Measurements from ENCODE around the gene ZNF428. TPM values are rescaled to one million over a fixed set of nuclear protein-coding genes. Genes with fewer than 3 reads are reported as not detected.

ZNF428 gene
- polyA plus RNA-seq, 1 of the 3 experiments (the other 2 are of a cell fraction): 79.5 TPM

DNA sequence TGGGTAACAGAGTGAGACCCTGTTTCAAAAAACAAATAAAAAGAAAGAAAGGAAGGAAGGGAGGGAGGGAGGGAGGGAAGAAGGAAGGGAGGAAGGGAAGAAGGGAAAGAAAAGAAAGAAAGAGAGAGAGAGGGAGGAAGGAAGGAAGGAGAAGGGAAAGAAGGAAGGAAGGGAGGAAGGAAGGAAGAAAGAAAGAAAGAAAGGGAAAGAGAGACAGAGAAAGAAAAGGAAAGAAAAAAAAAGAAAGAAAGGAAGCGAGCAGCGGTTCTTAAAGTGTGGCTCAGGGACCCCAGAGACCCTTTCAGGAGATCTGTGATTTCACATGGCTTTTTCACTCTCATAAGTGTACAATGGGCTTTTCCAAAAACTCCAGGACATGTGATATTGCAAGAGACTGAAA lies 30.1 kb upstream of the ZNF428 start (continued):
- no peak for TF ChIP-seq YY1 (IDR thresholded peaks at IDR 0.05; ENCODE audit: low read depth)
- no peak for TF ChIP-seq FOSL2 (IDR thresholded peaks at IDR 0.05; ENCODE audit: borderline replicate concordance, low read depth)
- no peak for TF ChIP-seq MEF2A (IDR thresholded peaks at IDR 0.05; ENCODE audit: borderline replicate concordance, low read depth)
- TF ChIP-seq SIN3A (IDR thresholded peaks at IDR 0.05; ENCODE audit: borderline replicate concordance, low read depth, low read length): no peak
- no peak for TF ChIP-seq CHD2 (IDR thresholded peaks at IDR 0.05; ENCODE audit: low read length, partially characterized antibody)
- no peak for TF ChIP-seq ELF1 (IDR thresholded peaks at IDR 0.05)
- TF ChIP-seq, protein P1, sequence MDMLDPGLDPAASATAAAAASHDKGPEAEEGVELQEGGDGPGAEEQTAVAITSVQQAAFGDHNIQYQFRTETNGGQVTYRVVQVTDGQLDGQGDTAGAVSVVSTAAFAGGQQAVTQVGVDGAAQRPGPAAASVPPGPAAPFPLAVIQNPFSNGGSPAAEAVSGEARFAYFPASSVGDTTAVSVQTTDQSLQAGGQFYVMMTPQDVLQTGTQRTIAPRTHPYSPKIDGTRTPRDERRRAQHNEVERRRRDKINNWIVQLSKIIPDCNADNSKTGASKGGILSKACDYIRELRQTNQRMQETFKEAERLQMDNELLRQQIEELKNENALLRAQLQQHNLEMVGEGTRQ (IDR thresholded peaks at IDR 0.05; ENCODE audit: borderline replicate concordance, low read depth, low read length): no peak
- no peak for TF ChIP-seq TAF1 (IDR thresholded peaks at IDR 0.05; ENCODE audit: borderline replicate concordance, low read depth, low read length)
- TF ChIP-seq, protein P2, sequence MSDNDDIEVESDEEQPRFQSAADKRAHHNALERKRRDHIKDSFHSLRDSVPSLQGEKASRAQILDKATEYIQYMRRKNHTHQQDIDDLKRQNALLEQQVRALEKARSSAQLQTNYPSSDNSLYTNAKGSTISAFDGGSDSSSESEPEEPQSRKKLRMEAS (IDR thresholded peaks at IDR 0.05; ENCODE audit: low read depth): no peak

DNA sequence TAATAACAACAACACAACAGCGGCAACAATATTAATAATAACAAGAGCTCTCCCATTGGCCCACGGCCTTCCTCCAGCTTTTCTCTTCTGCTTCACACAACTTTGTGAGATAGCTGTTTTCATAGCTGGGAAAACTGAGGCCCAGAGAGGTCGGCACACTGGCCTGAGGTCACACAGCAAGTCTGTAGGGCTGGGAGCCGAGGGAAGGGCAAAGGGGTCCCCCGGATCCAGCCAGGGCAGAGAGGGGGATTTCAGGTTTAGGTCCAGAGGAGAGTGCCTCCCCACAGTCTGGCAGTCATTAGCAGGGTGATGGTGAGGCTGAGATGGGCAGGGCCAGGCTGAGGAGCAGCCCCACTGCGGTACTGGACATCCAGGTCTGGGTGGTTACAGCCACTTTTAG lies 29.2 kb upstream of the ZNF428 start:
- no peaks in the 10 kb centered on the region for H3K9me3 ChIP-seq
- ChIA-PET POLR2A (no interaction called here), CTCF (interaction anchor here (0.7 to 1.5 kb wide), 2 partner anchors 54 to 93 kb away, joined by 3 to 7 read pairs; no protein-coding TSS in a partner anchor)
- H3K4me1 ChIP-seq (ENCODE audit: control insufficient read depth in 1 of 2, insufficient read depth in 2 of 2, low read depth in 1 of 2, low read length in 1 of 2): no peaks in the 10 kb centered on the region
- TF ChIP-seq, protein P1 (IDR thresholded peaks at IDR 0.05; ENCODE audit: borderline replicate concordance, low read depth, low read length): no peak
- TF ChIP-seq SIN3A (IDR thresholded peaks at IDR 0.05; ENCODE audit: borderline replicate concordance, low read depth, low read length) (no peak), GATA2 (CRISPR knock-in tag; IDR thresholded peaks at IDR 0.05) (no peak), RFX5 (IDR thresholded peaks at IDR 0.05; ENCODE audit: low read length) (no peak), NFIC (IDR thresholded peaks at IDR 0.05; ENCODE audit: borderline replicate concordance) (no peak), NRF1 (IDR thresholded peaks at IDR 0.05; ENCODE audit: low read depth, low read length) (no peak), RAD21 (IDR thresholded peaks at IDR 0.05; ENCODE audit: low read length) (no peak), MXI1 (IDR thresholded peaks at IDR 0.05; ENCODE audit: low read depth, low read length) (no peak), CHD2 (IDR thresholded peaks at IDR 0.05; ENCODE audit: low read length, partially characterized antibody) (no peak), EP300 (IDR thresholded peaks at IDR 0.05; ENCODE audit: borderline replicate concordance in 1 of 2, low read depth in 1 of 2, low read length in 1 of 2) (no peak), FOSL2 (IDR thresholded peaks at IDR 0.05; ENCODE audit: borderline replicate concordance, low read depth) (no peak), TAF1 (IDR thresholded peaks at IDR 0.05; ENCODE audit: borderline replicate concordance, low read depth, low read length) (no peak), GABPA (IDR thresholded peaks at IDR 0.05; ENCODE audit: low read depth) (no peak), EZH2phosphoT487 (IDR thresholded peaks at IDR 0.05; ENCODE audit: borderline replicate concordance, low read depth) (no peak), ELF1 (IDR thresholded peaks at IDR 0.05) (no peak), RXRA (IDR thresholded peaks at IDR 0.05; ENCODE audit: borderline replicate concordance, low read depth) (no peak), FOXJ3 (CRISPR knock-in tag; IDR thresholded peaks at IDR 0.05) (no peak)
- TF ChIP-seq, protein P3, sequence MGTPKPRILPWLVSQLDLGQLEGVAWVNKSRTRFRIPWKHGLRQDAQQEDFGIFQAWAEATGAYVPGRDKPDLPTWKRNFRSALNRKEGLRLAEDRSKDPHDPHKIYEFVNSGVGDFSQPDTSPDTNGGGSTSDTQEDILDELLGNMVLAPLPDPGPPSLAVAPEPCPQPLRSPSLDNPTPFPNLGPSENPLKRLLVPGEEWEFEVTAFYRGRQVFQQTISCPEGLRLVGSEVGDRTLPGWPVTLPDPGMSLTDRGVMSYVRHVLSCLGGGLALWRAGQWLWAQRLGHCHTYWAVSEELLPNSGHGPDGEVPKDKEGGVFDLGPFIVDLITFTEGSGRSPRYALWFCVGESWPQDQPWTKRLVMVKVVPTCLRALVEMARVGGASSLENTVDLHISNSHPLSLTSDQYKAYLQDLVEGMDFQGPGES (IDR thresholded peaks at IDR 0.05; ENCODE audit: low read depth, low read length): no peak
- TF ChIP-seq, protein P4, sequence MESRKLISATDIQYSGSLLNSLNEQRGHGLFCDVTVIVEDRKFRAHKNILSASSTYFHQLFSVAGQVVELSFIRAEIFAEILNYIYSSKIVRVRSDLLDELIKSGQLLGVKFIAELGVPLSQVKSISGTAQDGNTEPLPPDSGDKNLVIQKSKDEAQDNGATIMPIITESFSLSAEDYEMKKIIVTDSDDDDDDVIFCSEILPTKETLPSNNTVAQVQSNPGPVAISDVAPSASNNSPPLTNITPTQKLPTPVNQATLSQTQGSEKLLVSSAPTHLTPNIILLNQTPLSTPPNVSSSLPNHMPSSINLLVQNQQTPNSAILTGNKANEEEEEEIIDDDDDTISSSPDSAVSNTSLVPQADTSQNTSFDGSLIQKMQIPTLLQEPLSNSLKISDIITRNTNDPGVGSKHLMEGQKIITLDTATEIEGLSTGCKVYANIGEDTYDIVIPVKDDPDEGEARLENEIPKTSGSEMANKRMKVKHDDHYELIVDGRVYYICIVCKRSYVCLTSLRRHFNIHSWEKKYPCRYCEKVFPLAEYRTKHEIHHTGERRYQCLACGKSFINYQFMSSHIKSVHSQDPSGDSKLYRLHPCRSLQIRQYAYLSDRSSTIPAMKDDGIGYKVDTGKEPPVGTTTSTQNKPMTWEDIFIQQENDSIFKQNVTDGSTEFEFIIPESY (IDR thresholded peaks at IDR 0.05; ENCODE audit: borderline replicate concordance, low read depth): no peak
- TF ChIP-seq, protein P5, sequence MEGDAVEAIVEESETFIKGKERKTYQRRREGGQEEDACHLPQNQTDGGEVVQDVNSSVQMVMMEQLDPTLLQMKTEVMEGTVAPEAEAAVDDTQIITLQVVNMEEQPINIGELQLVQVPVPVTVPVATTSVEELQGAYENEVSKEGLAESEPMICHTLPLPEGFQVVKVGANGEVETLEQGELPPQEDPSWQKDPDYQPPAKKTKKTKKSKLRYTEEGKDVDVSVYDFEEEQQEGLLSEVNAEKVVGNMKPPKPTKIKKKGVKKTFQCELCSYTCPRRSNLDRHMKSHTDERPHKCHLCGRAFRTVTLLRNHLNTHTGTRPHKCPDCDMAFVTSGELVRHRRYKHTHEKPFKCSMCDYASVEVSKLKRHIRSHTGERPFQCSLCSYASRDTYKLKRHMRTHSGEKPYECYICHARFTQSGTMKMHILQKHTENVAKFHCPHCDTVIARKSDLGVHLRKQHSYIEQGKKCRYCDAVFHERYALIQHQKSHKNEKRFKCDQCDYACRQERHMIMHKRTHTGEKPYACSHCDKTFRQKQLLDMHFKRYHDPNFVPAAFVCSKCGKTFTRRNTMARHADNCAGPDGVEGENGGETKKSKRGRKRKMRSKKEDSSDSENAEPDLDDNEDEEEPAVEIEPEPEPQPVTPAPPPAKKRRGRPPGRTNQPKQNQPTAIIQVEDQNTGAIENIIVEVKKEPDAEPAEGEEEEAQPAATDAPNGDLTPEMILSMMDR (IDR thresholded peaks at IDR 0.05): no peak
- no peaks in the 10 kb centered on the region for H3K9me2 ChIP-seq
- peaks cover 31% of the 10 kb centered on the region for H3F3A ChIP-seq (replicated peaks; ENCODE audit: insufficient read depth)
- H3K4me2 ChIP-seq: no peak overlapping the region
- no peak overlapping the region for H3K27ac ChIP-seq (ENCODE audit: low read depth in 2 of 2, low read length in 1 of 2)
- H3K27me3 ChIP-seq (ENCODE audit: insufficient read depth): no peaks in the 10 kb centered on the region
- H2AFZ ChIP-seq (ENCODE audit: low read depth): no peak overlapping the region
- H3K9ac ChIP-seq: no peak overlapping the region
- peaks cover 0 to 55% of the 10 kb centered on the region in 2 experiments for H3K36me3 ChIP-seq (replicated peaks in 1 of 2; ENCODE audit: control insufficient read depth in 1 of 2, insufficient read depth in 2 of 2, low read length in 1 of 2)
- WGBS (ENCODE audit: low lambda C conversion rate): 96% methylated on average over 6 of the region's 6 CpGs
- no peaks in the 10 kb centered on the region for H4K20me1 ChIP-seq (ENCODE audit: insufficient read depth)
- no peak overlapping the region for H3K4me3 ChIP-seq (ENCODE audit: low read depth in 2 of 2, low read length in 1 of 2)
- no peaks in the 10 kb centered on the region for H3K79me2 ChIP-seq (ENCODE audit: insufficient read depth)
- no peak for DNase-seq
